Bronchial epithelial cell (primary cell): ENCODE results near the gene SLC35F4. TPM values are rescaled to one million over a fixed set of nuclear protein-coding genes. Genes with fewer than 3 reads are reported as not detected.

Experiments used
- DNase-seq: peaks from one replicate; pipeline ENCODE4 v3.0.0-alpha.2; 2010; ENCODE audit warnings: low read depth
- FAIRE-seq: peaks from 2 replicates; lab custom pipeline; 2011; peaks lifted over from hg19 to GRCh38; lab: Jason Lieb, UNC
- H3K27me3 ChIP-seq: 2 replicates; pipeline ENCODE4 v1.5.1; 2011; ENCODE audit warnings: low read length; ENCODE audit not compliant: control insufficient read depth, insufficient read depth
- H3K36me3 ChIP-seq: 2 replicates; pipeline ENCODE4 v1.5.1; 2011; ENCODE audit warnings: low read length; ENCODE audit not compliant: control insufficient read depth, insufficient read depth
- H3K4me3 ChIP-seq: 2 replicates; pipeline ENCODE4 v1.5.1; 2011; ENCODE audit warnings: mild to moderate bottlenecking, low read depth, low read length, control low read depth
- CTCF ChIP-seq: IDR thresholded peaks from 2 replicates; pipeline ENCODE4 v1.5.1; 2011; ENCODE audit warnings: mild to moderate bottlenecking, moderate library complexity, low read length, control low read depth, inconsistent platforms; ENCODE audit not compliant: insufficient read depth, severe bottlenecking
- total RNA-seq: library from RNA; depleted of rRNA; stranded (reverse); fragments of >200 nt; gene quantifications from 2 replicates; pipeline ENCODE4 v1.2.1, GENCODE V29; 2014

Gene SLC35F4
- total RNA-seq, result not detected in 2 replicates

- H3K27me3 ChIP-seq, result peaks cover 13% of the 10 kb centered on the region
- FAIRE-seq, result no peak
These were observed at the start of gene SLC35F4 for GRCh38 chr14:57865403-57866198. SLC35F4 (minus strand) TSS chr14:57866092.

GRCh38 chr14:57909626-57910025, 43.7 kb upstream of the SLC35F4 start:
- no peak for TF ChIP-seq CTCF
- Histone ChIP-seq H3K36me3 (no peaks in the 10 kb centered on the region), H3K4me3 (no peak overlapping the region), H3K27me3 (no peaks in the 10 kb centered on the region)
- no peak for DNase-seq
- FAIRE-seq, result no peak

More at GRCh38 chr14:57865403-57866198, at the start of gene SLC35F4:
- no peak for TF ChIP-seq CTCF
- no peak for DNase-seq
- H3K36me3 ChIP-seq, result no peaks in the 10 kb centered on the region
- H3K4me3 ChIP-seq, result no peak within 1 kb of the TSS

GRCh38 chr14:57903954-57904353, 38.1 kb upstream of the SLC35F4 start:
- Histone ChIP-seq H3K27me3 (no peaks in the 10 kb centered on the region), H3K36me3 (no peaks in the 10 kb centered on the region), H3K4me3 (no peak overlapping the region)
- no peak for TF ChIP-seq CTCF
- DNase-seq (no peak), FAIRE-seq (no peak)

GRCh38 chr14:57898837-57899572, 33.1 kb upstream of the SLC35F4 start:
- TF ChIP-seq CTCF, result no peak
- Histone ChIP-seq H3K4me3 (no peak overlapping the region), H3K27me3 (peaks cover 2% of the 10 kb centered on the region), H3K36me3 (no peaks in the 10 kb centered on the region)
- FAIRE-seq, result no peak
- DNase-seq, result no peak

- no peak for FAIRE-seq
- no peak for DNase-seq
These were observed 31.4 kb upstream of the SLC35F4 start for GRCh38 chr14:57897144-57897748.

More at GRCh38 chr14:57897144-57897748, 31.4 kb upstream of the SLC35F4 start:
- Histone ChIP-seq H3K4me3 (no peak overlapping the region), H3K27me3 (peaks cover 2% of the 10 kb centered on the region), H3K36me3 (no peaks in the 10 kb centered on the region)
- no peak for TF ChIP-seq CTCF
